K562 (cell line): ENCODE measurements around the gene ZCCHC24. TPM values are rescaled to one million over a fixed set of nuclear protein-coding genes. Genes with fewer than 3 reads are reported as not detected.

Experiments
- ATAC-seq: fragments of 200-7000 bp; cut with Tn5 transposase; 3 replicates; pipeline ENCODE4 v1.9.1; 2020; ENCODE audit warnings: moderate library complexity
- BruUV-seq: library from RNA; stranded (reverse); fragments of 400-500 nt; replicated peaks from 2 replicates; lab custom pipeline; 2021; lab: Mats Ljungman, UMichigan
- CTCF ChIA-PET: fragments of 300-600 bp; formaldehyde crosslinking; extraction: SDS; loops from one replicate; lab custom pipeline; 2021; ENCODE audit warnings: low intra/inter-chr PET ratio; lab: Yijun Ruan, JAX
- POLR2A ChIA-PET: fragments of 300-600, 350-650 bp; sonication (Branson Sonifier 250); formaldehyde crosslinking; extraction: SDS; loops from one replicate; lab custom pipeline; 2021; ENCODE audit warnings: antibody characterized with exemption, inconsistent platforms; lab: Yijun Ruan, JAX
- DNase-seq, 4 experiments: peaks; one replicate each; pipeline versions ENCODE4 v3.0.0 to v3.0.0-alpha.2; 2011 to 2018; ENCODE audit warnings: low spot score in 3 of 4, mixed read lengths in 3 of 4; ENCODE audit errors: extremely low read depth in 1 of 4
- FAIRE-seq: peaks from 2 replicates; lab custom pipeline; 2011; peaks lifted over from hg19 to GRCh38; lab: Jason Lieb, UNC
- H2AFZ ChIP-seq: 2 replicates; pipeline ENCODE4 v1.6.0; 2011; ENCODE audit warnings: low read depth, low read length, control low read depth, inconsistent platforms
- H3K27ac ChIP-seq: fragments of 200-600 bp; 3 replicates; pipeline ENCODE4 v1.8.0; 2011; ENCODE audit warnings: low read depth, mild to moderate bottlenecking, control low read depth, inconsistent platforms, low read length, moderate library complexity, mixed read lengths; ENCODE audit errors: extremely low read depth
- H3K27me3 ChIP-seq, 2 experiments: fragments of 300-600 bp in 1 of 2; 2 replicates in 1 of 2; 3 replicates in 1 of 2; pipeline versions ENCODE4 v1.6.0 to v1.8.0; 2011; ENCODE audit warnings: inconsistent platforms in 2 of 2, low read length in 2 of 2, mild to moderate bottlenecking in 1 of 2, mixed read lengths in 1 of 2, moderate library complexity in 1 of 2; ENCODE audit not compliant: control insufficient read depth in 2 of 2, insufficient read depth in 2 of 2
- H3K36me3 ChIP-seq: fragments of 300-600 bp; 3 replicates; pipeline ENCODE4 v1.8.0; 2011; ENCODE audit warnings: mild to moderate bottlenecking, low read length, inconsistent platforms; ENCODE audit not compliant: control insufficient read depth, insufficient read depth
- H3K4me1 ChIP-seq, 2 experiments: fragments of 200-600 bp in 1 of 2; replicated peaks in 1 of 2; 2 replicates in 1 of 2; 3 replicates in 1 of 2; pipeline versions ENCODE4 v1.5.1 to v1.8.0; 2011; ENCODE audit warnings: inconsistent platforms in 2 of 2, low read length in 2 of 2, mild to moderate bottlenecking in 1 of 2, mixed read lengths in 1 of 2, moderate library complexity in 1 of 2; ENCODE audit not compliant: control insufficient read depth in 2 of 2, insufficient read depth in 2 of 2
- H3K4me2 ChIP-seq: 2 replicates; pipeline ENCODE4 v1.6.1; 2011; ENCODE audit warnings: low read length, control low read depth, inconsistent platforms, mixed read lengths; ENCODE audit not compliant: insufficient read depth
- H3K4me3 ChIP-seq: fragments of 200-600 bp; sonication (generic), shearing (Covaris generic); 2 replicates; pipeline ENCODE4 v1.5.1; 2016; ENCODE audit warnings: control low read depth, inconsistent platforms
- H3K79me2 ChIP-seq: fragments of 200-600 bp; 3 replicates; pipeline ENCODE4 v1.8.0; 2011; ENCODE audit warnings: low read length, inconsistent platforms; ENCODE audit not compliant: control insufficient read depth, insufficient read depth
- H3K9ac ChIP-seq, 2 experiments: 2 replicates each; pipeline versions ENCODE4 v1.6.0 to v1.6.1; 2011; ENCODE audit warnings: low read depth in 2 of 2, low read length in 2 of 2, control low read depth in 1 of 2, inconsistent platforms in 1 of 2, mild to moderate bottlenecking in 1 of 2, mixed read lengths in 1 of 2; ENCODE audit not compliant: insufficient read depth in 1 of 2
- H3K9me1 ChIP-seq: one replicate; pipeline ENCODE4 v1.6.0; 2011; ENCODE audit warnings: inconsistent platforms, mild to moderate bottlenecking, low read length, moderate library complexity; ENCODE audit not compliant: control insufficient read depth, insufficient read depth
- H3K9me3 ChIP-seq: replicated peaks from 2 replicates; pipeline ENCODE4 v1.5.1; 2011; ENCODE audit warnings: low read depth, low read length, inconsistent platforms; ENCODE audit not compliant: control insufficient read depth, insufficient read depth
- H4K20me1 ChIP-seq: replicated peaks from 2 replicates; pipeline ENCODE4 v1.6.1; 2011; ENCODE audit warnings: low read length, inconsistent platforms, mixed read lengths; ENCODE audit not compliant: control insufficient read depth, insufficient read depth
- BRD9 ChIP-seq: fragments of 450-650 bp; IDR thresholded peaks from 2 replicates; pipeline ENCODE4 v1.6.1; 2018; ENCODE audit warnings: low read depth; ENCODE audit not compliant: partially characterized antibody
- CCAR2 ChIP-seq: fragments of 200-400 bp; formaldehyde crosslinking; IDR thresholded peaks from 2 replicates; pipeline ENCODE4 v1.6.1; 2017; ENCODE audit warnings: mild to moderate bottlenecking, low read depth, low read length
- HDAC8 ChIP-seq: fragments of 450-650 bp; IDR thresholded peaks from 2 replicates; pipeline ENCODE4 v1.6.1; 2016; ENCODE audit warnings: mild to moderate bottlenecking, missing genetic modification characterization, moderate library complexity, missing compliant biosample characterization
- KLF10 ChIP-seq: fragments of 250-450 bp; sonication (Bioruptor Pico); IDR thresholded peaks from 2 replicates; pipeline ENCODE4 v1.6.1; 2021; ENCODE audit warnings: matching md5 sums
- NFATC3 ChIP-seq: fragments of 450-650 bp; IDR thresholded peaks from 2 replicates; pipeline ENCODE4 v1.6.1; 2017; ENCODE audit warnings: mild to moderate bottlenecking
- SP2 ChIP-seq: IDR thresholded peaks from 2 replicates; pipeline ENCODE4 v1.6.1; 2011; ENCODE audit warnings: mild to moderate bottlenecking, low read depth, low read length, moderate library complexity; ENCODE audit not compliant: poor library complexity, severe bottlenecking; ENCODE audit errors: extremely low read depth
- ZBED1 ChIP-seq: IDR thresholded peaks from 2 replicates; pipeline ENCODE4 v1.6.1; 2014
- WGBS: fragments of 100-300 bp; shearing (Covaris generic); methylation state at CpG from one replicate; pipeline ENCODE4 v1.1.6; 2016; ENCODE audit warnings: low coverage, mixed read lengths; ENCODE audit not compliant: insufficient coverage; ENCODE audit errors: missing lambda C conversion rate; 5-methylcytosine and 5-hydroxymethylcytosine counted together
- in situ Hi-C: fragments of 300-500 bp; cut with MboI; formaldehyde crosslinking; loops from 4 replicates; pipeline ENCODE4 v1.15.0; 2018; ENCODE audit warnings: inconsistent platforms, mixed read lengths
- intact Hi-C: fragments of 100-400 bp; cut with micrococcal nuclease; formaldehyde crosslinking; loops from 2 replicates; pipeline ENCODE4 v1.14.2; 2022
- polyA plus RNA-seq, 8 experiments: library from polyadenylated mRNA; depleted of rRNA in 4 of 8; stranded (reverse) in 5 of 8; unstranded in 3 of 8; fragments of >200 nt; fragmentation: Nextera tagmentation in 2 of 8; fragmentation: Illumina TruSeq in 1 of 8; extraction: Ambion mirVana in 2 of 8; extraction: Trizol in 1 of 8; gene quantifications; 2 replicates each; pipeline versions ENCODE4 v1.2.1 to v1.2.3, GENCODE V29; 2011 to 2014; ENCODE audit warnings: inconsistent platforms in 1 of 8, missing spikeins in 1 of 8
- total RNA-seq, 7 experiments: library from RNA; depleted of rRNA in 6 of 7; stranded (reverse); fragments of >200 nt in 6 of 7; fragmentation: Illumina TruSeq in 2 of 7; extraction: Trizol in 2 of 7; gene quantifications; 2 replicates each; pipeline versions ENCODE4 v1.2.1 to v1.2.3, GENCODE V29; 2011 to 2021; ENCODE audit warnings: low replicate concordance in 1 of 7
- TF ChIP-seq, protein P1 (sequence below), 2 experiments: fragments of 450-650 bp; IDR thresholded peaks; 2 replicates each; pipeline ENCODE4 v1.6.1; 2018; ENCODE audit warnings: mild to moderate bottlenecking in 2 of 2, low read depth in 1 of 2; ENCODE audit not compliant: partially characterized antibody in 2 of 2

ZCCHC24 gene
- total and polyA plus RNA-seq, 9 of the 15 experiments (the other 6 are each of a cell fraction or from before 2014, with no cell fraction given) = 0.84 to 11.0 (median 4.6) TPM

DNA sequence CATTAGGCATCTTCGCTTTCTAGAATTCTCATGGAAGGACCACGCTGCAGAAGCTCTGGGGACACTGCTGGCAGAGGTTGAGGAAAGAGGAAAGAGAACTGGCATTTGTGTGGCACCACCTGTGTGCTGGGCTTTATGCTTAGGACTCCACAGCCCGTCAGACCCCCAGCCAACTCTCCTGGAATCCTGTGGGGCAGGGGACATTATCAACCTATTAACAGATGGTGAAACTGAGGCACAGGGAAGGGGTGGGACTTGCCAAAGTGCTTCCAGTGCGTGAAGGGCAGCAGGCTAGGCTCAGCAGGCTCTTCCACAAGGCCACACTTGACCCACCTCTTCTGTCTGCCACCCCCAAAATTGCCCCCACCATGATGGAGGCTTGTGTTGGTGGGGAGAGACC, 46.8 kb downstream of the ZCCHC24 start:
- H4K20me1 ChIP-seq = no peaks in the 10 kb centered on the region
- H3K9ac ChIP-seq = peak overlapping the region in 1 of 2 experiments; percentile 20; a peak in 1 of 4 replicates
- FAIRE-seq = no peak
- no peak overlapping the region for H3K4me3 ChIP-seq
- H3K9me1 ChIP-seq = no peaks in the 10 kb centered on the region
- no peak for DNase-seq
- in situ Hi-C loops (no loop called here), intact Hi-C loops (no loop called here)
- H2AFZ ChIP-seq = peak overlapping the region; percentile 96; the same call in 1 of the 2 replicates
- BruUV-seq = no TSS peak
- POLR2A ChIA-PET = interaction anchor here (1.2 to 2.8 kb wide), 3 partner anchors 7 to 36 kb away, joined by 5 to 11 read pairs (median 6); no protein-coding TSS in a partner anchor
- no peak for ATAC-seq
- CTCF ChIA-PET = no interaction called here
- no peaks in the 10 kb centered on the region for H3K36me3 ChIP-seq
- H3K4me2 ChIP-seq = no peak overlapping the region
- no peak overlapping the region for H3K27ac ChIP-seq
- no peaks in the 10 kb centered on the region for H3K9me3 ChIP-seq
- 70% methylated on average over 4 of the region's 4 CpGs for WGBS
- H3K4me1 ChIP-seq = peaks cover 27 to 46% of the 10 kb centered on the region in 2 experiments
- TF ChIP-seq BRD9 = no peak
- no peak for TF ChIP-seq SP2
- TF ChIP-seq CCAR2 = no peak
- no peak for TF ChIP-seq KLF10 (CRISPR knock-in tag)
- no peak for TF ChIP-seq NFATC3
- TF ChIP-seq ZBED1 = no peak
- TF ChIP-seq, all 486 proteins: peak for 0
- no peaks in the 10 kb centered on the region for H3K27me3 ChIP-seq
- H3K79me2 ChIP-seq = no peaks in the 10 kb centered on the region

DNA sequence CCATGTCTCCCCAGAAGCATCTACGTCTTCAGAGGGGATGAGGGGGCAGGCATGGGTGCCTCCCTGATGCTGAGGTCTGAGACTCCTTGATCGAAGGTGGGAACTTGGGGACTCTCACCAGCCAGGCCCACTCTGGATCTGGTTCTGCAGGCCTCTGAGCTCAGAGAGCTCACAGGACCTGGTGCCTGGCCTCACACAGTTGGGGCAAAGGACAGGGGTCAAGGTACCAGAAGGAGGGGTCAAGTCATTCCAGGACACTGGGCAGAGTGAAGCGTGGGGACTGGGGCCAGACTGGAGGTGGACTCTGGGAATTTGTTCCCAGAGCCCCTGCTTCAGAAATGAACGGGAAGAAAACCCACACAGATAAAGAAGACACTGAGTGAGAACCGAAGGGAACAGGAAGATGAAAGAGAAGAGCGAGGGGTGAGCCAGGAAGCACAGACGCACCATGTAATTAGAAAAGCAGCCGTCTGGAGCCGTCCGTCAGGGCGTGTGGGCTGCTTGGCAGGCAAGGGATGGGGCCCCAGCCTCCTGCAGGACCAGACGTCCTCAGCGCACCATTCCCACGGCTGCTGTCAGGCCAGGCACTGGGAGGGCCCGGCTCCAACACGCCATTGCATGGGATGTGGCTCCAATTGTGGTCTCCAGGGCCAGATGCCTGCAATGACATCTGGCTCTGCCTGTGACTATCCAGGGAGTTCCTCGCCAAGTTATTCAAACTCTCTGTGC, 47.7 kb downstream of the ZCCHC24 start:
- H3K9me3 ChIP-seq = no peaks in the 10 kb centered on the region
- H3K4me2 ChIP-seq = no peak overlapping the region
- H3K27ac ChIP-seq = no peak overlapping the region
- H3K36me3 ChIP-seq = no peaks in the 10 kb centered on the region
- H2AFZ ChIP-seq = no peak overlapping the region
- DNase-seq = no peak
- H3K4me1 ChIP-seq = peaks cover 26 to 38% of the 10 kb centered on the region in 2 experiments
- intact Hi-C loops (no loop called here), in situ Hi-C loops (no loop called here)
- H3K9ac ChIP-seq = no peak overlapping the region
- WGBS = 65% methylated on average over 17 of the region's 17 CpGs
- H4K20me1 ChIP-seq = no peaks in the 10 kb centered on the region
- BruUV-seq = no TSS peak
- POLR2A ChIA-PET = interaction anchor here (0.6 to 1.9 kb wide), 2 partner anchors 22 to 23 kb away, joined by 3 to 7 read pairs; no protein-coding TSS in a partner anchor
- no peak for FAIRE-seq
- no peaks in the 10 kb centered on the region for H3K27me3 ChIP-seq
- no peaks in the 10 kb centered on the region for H3K9me1 ChIP-seq
- TF ChIP-seq HDAC8 (tag) = no peak
- TF ChIP-seq, protein P1, sequence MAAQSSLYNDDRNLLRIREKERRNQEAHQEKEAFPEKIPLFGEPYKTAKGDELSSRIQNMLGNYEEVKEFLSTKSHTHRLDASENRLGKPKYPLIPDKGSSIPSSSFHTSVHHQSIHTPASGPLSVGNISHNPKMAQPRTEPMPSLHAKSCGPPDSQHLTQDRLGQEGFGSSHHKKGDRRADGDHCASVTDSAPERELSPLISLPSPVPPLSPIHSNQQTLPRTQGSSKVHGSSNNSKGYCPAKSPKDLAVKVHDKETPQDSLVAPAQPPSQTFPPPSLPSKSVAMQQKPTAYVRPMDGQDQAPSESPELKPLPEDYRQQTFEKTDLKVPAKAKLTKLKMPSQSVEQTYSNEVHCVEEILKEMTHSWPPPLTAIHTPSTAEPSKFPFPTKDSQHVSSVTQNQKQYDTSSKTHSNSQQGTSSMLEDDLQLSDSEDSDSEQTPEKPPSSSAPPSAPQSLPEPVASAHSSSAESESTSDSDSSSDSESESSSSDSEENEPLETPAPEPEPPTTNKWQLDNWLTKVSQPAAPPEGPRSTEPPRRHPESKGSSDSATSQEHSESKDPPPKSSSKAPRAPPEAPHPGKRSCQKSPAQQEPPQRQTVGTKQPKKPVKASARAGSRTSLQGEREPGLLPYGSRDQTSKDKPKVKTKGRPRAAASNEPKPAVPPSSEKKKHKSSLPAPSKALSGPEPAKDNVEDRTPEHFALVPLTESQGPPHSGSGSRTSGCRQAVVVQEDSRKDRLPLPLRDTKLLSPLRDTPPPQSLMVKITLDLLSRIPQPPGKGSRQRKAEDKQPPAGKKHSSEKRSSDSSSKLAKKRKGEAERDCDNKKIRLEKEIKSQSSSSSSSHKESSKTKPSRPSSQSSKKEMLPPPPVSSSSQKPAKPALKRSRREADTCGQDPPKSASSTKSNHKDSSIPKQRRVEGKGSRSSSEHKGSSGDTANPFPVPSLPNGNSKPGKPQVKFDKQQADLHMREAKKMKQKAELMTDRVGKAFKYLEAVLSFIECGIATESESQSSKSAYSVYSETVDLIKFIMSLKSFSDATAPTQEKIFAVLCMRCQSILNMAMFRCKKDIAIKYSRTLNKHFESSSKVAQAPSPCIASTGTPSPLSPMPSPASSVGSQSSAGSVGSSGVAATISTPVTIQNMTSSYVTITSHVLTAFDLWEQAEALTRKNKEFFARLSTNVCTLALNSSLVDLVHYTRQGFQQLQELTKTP (IDR thresholded peaks at IDR 0.05; ENCODE audit: low read depth in 1 of 2, partially characterized antibody in 2 of 2) = no peak
- TF ChIP-seq, all 486 proteins: peak for 0
- H3K79me2 ChIP-seq = no peaks in the 10 kb centered on the region
- H3K4me3 ChIP-seq = no peak overlapping the region
- no peak for ATAC-seq
- CTCF ChIA-PET = no interaction called here
